GM12801 (cell line): ENCODE measurements around the gene ZNF219.

Source experiments
- TF ChIP-seq, protein P1 (sequence below): IDR thresholded peaks from one replicate; pipeline ENCODE4 v1.5.1; 2011; ENCODE audit warnings: control low read depth; ENCODE audit not compliant: insufficient read length; ENCODE audit errors: extremely low read depth

ZNF219 gene

DNA sequence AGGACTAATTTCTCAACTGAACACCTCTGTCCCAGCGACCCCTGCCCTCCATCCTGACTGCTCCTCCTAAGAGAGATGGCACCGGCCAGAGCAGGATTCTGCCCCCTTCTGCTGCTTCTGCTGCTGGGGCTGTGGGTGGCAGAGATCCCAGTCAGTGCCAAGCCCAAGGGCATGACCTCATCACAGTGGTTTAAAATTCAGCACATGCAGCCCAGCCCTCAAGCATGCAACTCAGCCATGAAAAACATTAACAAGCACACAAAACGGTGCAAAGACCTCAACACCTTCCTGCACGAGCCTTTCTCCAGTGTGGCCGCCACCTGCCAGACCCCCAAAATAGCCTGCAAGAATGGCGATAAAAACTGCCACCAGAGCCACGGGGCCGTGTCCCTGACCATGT lies 55.5 kb downstream of the ZNF219 start:
- TF ChIP-seq, protein P1, sequence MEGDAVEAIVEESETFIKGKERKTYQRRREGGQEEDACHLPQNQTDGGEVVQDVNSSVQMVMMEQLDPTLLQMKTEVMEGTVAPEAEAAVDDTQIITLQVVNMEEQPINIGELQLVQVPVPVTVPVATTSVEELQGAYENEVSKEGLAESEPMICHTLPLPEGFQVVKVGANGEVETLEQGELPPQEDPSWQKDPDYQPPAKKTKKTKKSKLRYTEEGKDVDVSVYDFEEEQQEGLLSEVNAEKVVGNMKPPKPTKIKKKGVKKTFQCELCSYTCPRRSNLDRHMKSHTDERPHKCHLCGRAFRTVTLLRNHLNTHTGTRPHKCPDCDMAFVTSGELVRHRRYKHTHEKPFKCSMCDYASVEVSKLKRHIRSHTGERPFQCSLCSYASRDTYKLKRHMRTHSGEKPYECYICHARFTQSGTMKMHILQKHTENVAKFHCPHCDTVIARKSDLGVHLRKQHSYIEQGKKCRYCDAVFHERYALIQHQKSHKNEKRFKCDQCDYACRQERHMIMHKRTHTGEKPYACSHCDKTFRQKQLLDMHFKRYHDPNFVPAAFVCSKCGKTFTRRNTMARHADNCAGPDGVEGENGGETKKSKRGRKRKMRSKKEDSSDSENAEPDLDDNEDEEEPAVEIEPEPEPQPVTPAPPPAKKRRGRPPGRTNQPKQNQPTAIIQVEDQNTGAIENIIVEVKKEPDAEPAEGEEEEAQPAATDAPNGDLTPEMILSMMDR: no peak

DNA sequence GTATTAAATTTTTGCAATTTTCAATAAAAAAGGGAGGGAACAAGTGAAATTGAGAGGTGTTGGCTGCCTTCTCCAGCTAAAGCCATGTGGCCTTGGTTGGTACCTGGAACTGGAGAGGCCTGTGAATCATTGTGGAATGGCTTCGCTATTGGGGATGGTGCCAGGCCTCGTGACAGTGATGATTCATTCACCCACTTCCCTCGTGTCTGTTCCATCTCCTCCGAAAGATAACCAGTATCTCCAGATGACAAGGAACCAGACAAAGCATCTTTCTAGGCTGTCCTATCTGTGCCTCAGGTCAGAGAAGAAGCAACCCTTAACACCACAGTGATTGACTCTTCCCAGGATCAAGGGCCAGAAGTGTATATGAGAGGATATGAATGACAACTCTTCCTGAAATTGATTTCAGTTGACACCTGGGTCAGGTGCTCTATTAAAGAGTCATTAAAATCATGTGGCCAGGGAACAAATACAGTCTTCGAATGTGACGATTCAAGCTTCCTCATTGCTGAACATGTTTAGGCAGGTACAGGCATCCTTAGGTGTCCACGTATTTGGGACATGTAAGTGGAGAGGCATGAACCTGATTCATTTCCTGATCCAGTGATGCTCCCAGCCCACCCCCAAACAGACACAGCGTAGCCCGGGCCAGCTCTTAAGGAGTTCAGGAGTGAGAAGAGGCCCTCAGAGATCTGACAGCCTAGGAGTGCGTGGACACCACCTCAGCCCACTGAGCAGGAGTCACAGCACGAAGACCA lies 56.6 kb downstream of the ZNF219 start, which contains the start of gene RNASE7:
Gene RNASE7, plus strand, starts transcription at position 687 of the 758 bp plus-strand sequence. CDS start 631 bp downstream, outside the sequence.
- TF ChIP-seq, protein P1: no peak

DNA sequence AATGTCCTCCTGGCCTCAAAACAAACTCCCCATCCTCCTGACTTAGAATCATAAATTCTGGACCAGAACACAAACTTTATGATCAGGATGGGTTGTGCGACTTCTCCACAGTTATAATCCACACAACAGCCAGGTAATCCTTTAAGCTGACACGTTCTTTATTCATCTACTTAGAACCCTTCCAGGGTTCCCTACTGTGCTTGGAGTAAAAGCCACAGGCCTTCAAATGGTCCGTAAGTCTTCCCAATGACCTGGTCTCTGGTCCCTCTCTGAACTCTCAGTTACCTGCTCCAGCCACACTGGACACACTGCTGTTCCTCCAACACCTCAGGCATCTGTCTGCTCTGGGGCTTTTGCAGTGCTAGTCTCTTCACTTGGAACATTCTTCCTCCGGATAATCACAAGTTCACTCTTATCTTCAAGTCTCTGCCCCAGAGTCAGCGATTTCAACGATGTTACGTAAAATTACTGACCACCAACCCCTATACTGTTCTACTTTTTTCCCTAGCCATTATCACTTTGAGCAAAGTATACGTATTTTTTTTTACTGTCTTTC lies 58.0 kb downstream of the ZNF219 start:
- TF ChIP-seq, protein P1: no peak
